Heart left ventricle (tissue), 16 donors: Measurements from ENCODE around the gene GSK3A. TPM values are rescaled to one million over a fixed set of nuclear protein-coding genes. Genes with fewer than 3 reads are reported as not detected.

ENCODE experiments used
- ATAC-seq, 4 donors: fragments of 200-7000 bp; cut with Tn5 transposase; one replicate each; pipeline ENCODE4 v1.9.1; 2020 to 2022; ENCODE audit warnings: moderate library complexity in 4 of 4, mild to moderate bottlenecking in 3 of 4, moderate number of reproducible peaks in 1 of 4
- DNase-seq, 5 donors: peaks; one replicate each; pipeline ENCODE4 v3.0.0-alpha.2; 2020
- H3K27ac ChIP-seq, 12 donors: fragments of 200-600 bp; sonication (generic) in 4 of 12; one replicate each; pipeline versions ENCODE4 v1.5.0 to v1.8.0; 2016 to 2022; ENCODE audit warnings: mild to moderate bottlenecking in 2 of 12
- H3K27me3 ChIP-seq, 9 donors: fragments of 200-600 bp; sonication (generic) in 2 of 9; one replicate each; pipeline versions ENCODE4 v1.5.1 to v1.8.0; 2016 to 2022; ENCODE audit warnings: mild to moderate bottlenecking in 3 of 9
- H3K36me3 ChIP-seq, 9 donors: fragments of 200-600 bp; sonication (generic) in 2 of 9; one replicate each; pipeline versions ENCODE4 v1.5.0 to v1.8.0; 2018 to 2022; ENCODE audit warnings: mild to moderate bottlenecking in 2 of 9
- H3K4me1 ChIP-seq, 12 donors: fragments of 200-600 bp; sonication (generic) in 4 of 12; one replicate each; pipeline versions ENCODE4 v1.5.0 to v1.8.0; 2016 to 2022; ENCODE audit warnings: mild to moderate bottlenecking in 3 of 12
- H3K4me3 ChIP-seq, 12 donors: fragments of 200-600 bp; sonication (generic) in 4 of 12; one replicate each; pipeline versions ENCODE4 v1.5.0 to v1.8.0; 2017 to 2022; ENCODE audit warnings: mild to moderate bottlenecking in 9 of 12, moderate library complexity in 4 of 12
- H3K9me3 ChIP-seq, 12 donors: fragments of 200-600 bp; sonication (generic) in 4 of 12; one replicate each; pipeline versions ENCODE4 v1.5.0 to v1.8.0; 2016 to 2022; ENCODE audit warnings: mild to moderate bottlenecking in 1 of 12
- POLR2A ChIP-seq, 2 donors: fragments of 450-650 bp; IDR thresholded peaks; one replicate each; pipeline ENCODE4 v1.6.1; 2017; ENCODE audit warnings: antibody characterized with exemption in 2 of 2, mild to moderate bottlenecking in 2 of 2, moderate library complexity in 2 of 2
- WGBS, 4 donors: extraction: QIAGEN DNeasy Blood & Tissue Kit in 2 of 4; methylation state at CpG; one replicate each; pipeline versions ENCODE4 v1.1.5 to v1.1.7; 2013 to 2018; 5-methylcytosine and 5-hydroxymethylcytosine counted together
- intact Hi-C, 10 donors: fragments of 100-400 bp; cut with DNase I; formaldehyde crosslinking; loops; one replicate each; pipeline versions ENCODE4 v1.11.1 to v1.14.2; 2022
- polyA plus RNA-seq, 2 donors: library from polyadenylated mRNA; stranded (reverse); fragments of 200-250 nt; gene quantifications; one replicate each; pipeline ENCODE4 v1.2.3, GENCODE V29; 2013
- total RNA-seq, 9 donors: library from RNA; depleted of rRNA in 2 of 9; stranded (reverse); fragments of >200 nt in 2 of 9; fragmentation: NEBNext Ultra II Directional in 3 of 9; extraction: Animal tissue kit (Norgen Biotek cat#: 25700) in 3 of 9; gene quantifications; one replicate each; pipeline versions ENCODE4 v1.1.0 to v1.2.4, GENCODE V29; 2016 to 2023
- TF ChIP-seq, protein P1 (sequence below), 12 donors: fragments of 200-600 bp; sonication (generic) in 4 of 12; IDR thresholded peaks; one replicate each; pipeline versions ENCODE4 v1.5.0 to v1.8.0; 2018 to 2022; ENCODE audit warnings: antibody characterized with exemption in 12 of 12, mild to moderate bottlenecking in 5 of 12
- donor health status: ischemic (EF 13 %, LVEDD 7.1; RV severe dilation, severe dysfunction).
- donor health status: healthy with polysubstance abuse.
- donor health status: DM: no; HTN: yes; CAD: no.
- donor health status: DM: no; HTN: no; CAD: no.
- donor health status: ischemic (EF 25% LVEDD 6.9; RV normal size, moderate dysfunction).
- donor health status: ischemic (EF 25% LVEDD 5.7; RV mildly dilated, moderate dysfunction).
- donor health status: healthy.
- donor health status: DM: yes; HTN: yes; CAD: no.
- donor health status: ischemic (EF 35%, LVEDD 5.7; RV mildly dilated, moderate dysfunction).
- donor health status: nonischemic (EF 11% LVEDD 7.7; RV severe dilation, severe dysfunction).
- donor health status: DM: yes; HTN: yes; CAD: no.
- donor health status: PGD.
- donor health status: ischemic (EF 29% LVEDD 5.4; RV normal size, mild dysfunction).
- donor health status: nonischemic (EF 23%, LVEDD 6.1; RV moderate dilation, normal function).

GSK3A gene
- total and polyA plus RNA-seq, 11 donors, result 22.5 to 76.5 (median 38.8) TPM

- H3K4me1 ChIP-seq, result peaks cover 12 to 53% (median 49%) of the 10 kb centered on the region in 12 donors
- peak overlapping the region in 8 of 12 donors; percentile 60 to 89 (median 66) for H3K4me3 ChIP-seq
- peak overlapping the region in 11 of 12 donors; percentile 59 to 97 (median 77) for H3K27ac ChIP-seq
- H3K9me3 ChIP-seq, result no peaks in the 10 kb centered on the region
- no peak for TF ChIP-seq POLR2A (IDR thresholded peaks at IDR 0.05)
- TF ChIP-seq, protein P1, sequence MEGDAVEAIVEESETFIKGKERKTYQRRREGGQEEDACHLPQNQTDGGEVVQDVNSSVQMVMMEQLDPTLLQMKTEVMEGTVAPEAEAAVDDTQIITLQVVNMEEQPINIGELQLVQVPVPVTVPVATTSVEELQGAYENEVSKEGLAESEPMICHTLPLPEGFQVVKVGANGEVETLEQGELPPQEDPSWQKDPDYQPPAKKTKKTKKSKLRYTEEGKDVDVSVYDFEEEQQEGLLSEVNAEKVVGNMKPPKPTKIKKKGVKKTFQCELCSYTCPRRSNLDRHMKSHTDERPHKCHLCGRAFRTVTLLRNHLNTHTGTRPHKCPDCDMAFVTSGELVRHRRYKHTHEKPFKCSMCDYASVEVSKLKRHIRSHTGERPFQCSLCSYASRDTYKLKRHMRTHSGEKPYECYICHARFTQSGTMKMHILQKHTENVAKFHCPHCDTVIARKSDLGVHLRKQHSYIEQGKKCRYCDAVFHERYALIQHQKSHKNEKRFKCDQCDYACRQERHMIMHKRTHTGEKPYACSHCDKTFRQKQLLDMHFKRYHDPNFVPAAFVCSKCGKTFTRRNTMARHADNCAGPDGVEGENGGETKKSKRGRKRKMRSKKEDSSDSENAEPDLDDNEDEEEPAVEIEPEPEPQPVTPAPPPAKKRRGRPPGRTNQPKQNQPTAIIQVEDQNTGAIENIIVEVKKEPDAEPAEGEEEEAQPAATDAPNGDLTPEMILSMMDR (IDR thresholded peaks at IDR 0.05), result no peak
- peaks cover 0 to 43% (median 42%) of the 10 kb centered on the region in 9 donors for H3K36me3 ChIP-seq
- intact Hi-C loops, result loop anchor here in 2 of 10 donors (5.0 kb wide), 2 partner anchors 36 to 39 kb away; no protein-coding TSS in a partner anchor
- H3K27me3 ChIP-seq, result no peaks in the 10 kb centered on the region
- WGBS, 4 donors, result 18 to 26% (median 18%) methylated on average over 4 to 6 of the region's 6 CpGs
- no peak for DNase-seq
- ATAC-seq, result no peak
Measured at GRCh38 chr19:42285988-42286348, 43.6 kb upstream of the GSK3A start.

DNA sequence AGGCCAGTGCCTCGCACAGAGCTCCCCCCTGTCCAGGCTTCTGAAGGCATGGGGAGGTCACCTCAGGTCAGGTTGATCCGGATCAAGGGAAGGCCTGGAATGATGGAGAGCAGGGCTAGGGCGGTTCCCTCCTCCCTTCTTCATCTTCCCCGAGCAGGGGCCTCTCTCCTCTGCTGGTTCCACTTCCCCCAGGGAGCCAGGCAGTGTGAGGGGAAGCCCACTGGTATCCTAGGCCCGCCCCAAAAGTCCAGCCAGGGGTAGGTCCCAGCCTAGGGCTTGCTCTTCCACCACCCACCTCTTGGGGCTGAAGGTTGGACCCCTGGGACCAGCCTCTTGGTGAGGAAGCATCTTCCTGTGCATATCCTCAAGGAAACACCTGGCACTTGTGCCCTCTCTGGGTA is 43.1 kb upstream of the GSK3A start:
- peak overlapping the region in 10 of 12 donors; percentile 4 to 89 (median 65) for H3K4me3 ChIP-seq
- H3K27me3 ChIP-seq, result no peaks in the 10 kb centered on the region
- peaks cover 12 to 57% (median 51%) of the 10 kb centered on the region in 12 donors for H3K4me1 ChIP-seq
- ATAC-seq (no peak), DNase-seq (peak in 1 of 5 donors; percentile 46)
- intact Hi-C loops, result loop anchor here in 2 of 10 donors (5.0 kb wide), 2 partner anchors 37 to 38 kb away; no protein-coding TSS in a partner anchor
- peak overlapping the region in 11 of 12 donors; percentile 59 to 97 (median 77) for H3K27ac ChIP-seq
- H3K9me3 ChIP-seq, result no peaks in the 10 kb centered on the region
- H3K36me3 ChIP-seq, result peaks cover 0 to 39% (median 38%) of the 10 kb centered on the region in 9 donors
- 15 to 20% (median 17%) methylated on average over 5 of the region's 5 CpGs for WGBS, 4 donors
- TF ChIP-seq, protein P1 (IDR thresholded peaks at IDR 0.05), result no peak
- TF ChIP-seq POLR2A (IDR thresholded peaks at IDR 0.05), result no peak

DNA sequence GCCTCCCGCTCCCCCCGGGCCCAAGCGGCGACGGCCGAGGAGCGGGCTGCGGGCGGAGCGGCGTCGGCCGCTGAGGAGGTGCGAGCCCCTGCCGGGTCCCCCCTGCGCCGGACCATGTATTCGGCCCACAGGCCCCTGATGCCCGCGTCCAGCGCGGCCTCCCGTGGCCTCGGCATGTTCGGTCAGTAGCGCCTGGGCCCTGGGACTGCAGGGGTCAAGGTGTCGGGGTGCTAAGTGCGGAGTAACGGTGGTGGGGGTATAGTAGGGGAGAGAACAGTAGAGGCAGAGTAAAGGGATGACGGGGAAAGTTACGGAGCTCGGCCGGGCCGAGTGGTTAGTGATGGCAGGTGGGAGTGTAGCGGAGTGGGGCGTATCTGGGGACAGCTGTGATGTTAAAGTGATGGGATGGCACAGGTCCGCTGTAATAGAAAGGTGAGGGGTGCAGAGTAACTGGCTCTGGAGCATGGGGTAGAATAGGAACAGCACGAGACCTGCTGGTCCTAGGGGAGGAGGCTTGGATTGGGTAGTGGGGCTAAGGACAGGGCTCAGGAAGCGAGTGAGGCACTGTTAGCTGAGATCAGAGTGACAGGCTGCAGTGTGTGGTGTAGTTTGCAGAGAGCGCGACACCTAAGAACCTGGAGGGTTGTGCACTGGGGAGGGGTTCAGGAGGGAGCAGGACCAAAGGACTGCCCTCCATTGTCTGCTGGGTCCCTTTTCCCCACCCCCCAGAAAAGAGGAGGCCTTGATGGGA is 42.4 kb upstream of the GSK3A start:
- peak in 1 of 5 donors; percentile 51 for DNase-seq
- peaks cover 12 to 62% (median 51%) of the 10 kb centered on the region in 12 donors for H3K4me1 ChIP-seq
- H3K4me3 ChIP-seq, result peak overlapping the region; percentile 35 to 89 (median 65)
- H3K27me3 ChIP-seq, result no peaks in the 10 kb centered on the region
- peaks cover 0 to 31% (median 30%) of the 10 kb centered on the region in 9 donors for H3K36me3 ChIP-seq
- TF ChIP-seq, protein P1 (IDR thresholded peaks at IDR 0.05), result no peak
- no peak for TF ChIP-seq POLR2A (IDR thresholded peaks at IDR 0.05)
- no peak for ATAC-seq
- intact Hi-C loops, result loop anchor here in 4 of 10 donors (1.0 to 5.0 kb wide), 4 partner anchors 30 to 42 kb away; partner anchors contain the start of gene GSK3A (in 1 of the 4)
- H3K9me3 ChIP-seq, result no peaks in the 10 kb centered on the region
- H3K27ac ChIP-seq, result peak overlapping the region in 11 of 12 donors; percentile 59 to 97 (median 77)
- WGBS, 4 donors, result 2 to 4% (median 3%) methylated on average over 34 to 41 of the region's 41 CpGs

- Histone ChIP-seq H3K4me3 (peak overlapping the region in 11 of 12 donors; percentile 31 to 86 (median 65)), H3K27ac (peak overlapping the region; percentile 58 to 100 (median 96)), H3K36me3 (peaks cover 0 to 24% (median 23%) of the 10 kb centered on the region in 9 donors), H3K9me3 (no peaks in the 10 kb centered on the region), H3K27me3 (no peaks in the 10 kb centered on the region), H3K4me1 (peaks cover 18 to 69% (median 58%) of the 10 kb centered on the region in 12 donors)
- ATAC-seq, result peak in 3 of 4 donors; percentile 12 to 38 (median 33)
- DNase-seq, result peak; percentile 87 to 91 (median 87)
- 0 to 2% (median 1%) methylated on average over 15 to 76 of the region's 76 CpGs for WGBS, 4 donors
- intact Hi-C loops, result loop anchor here in 2 of 10 donors (1.0 to 5.0 kb wide), 2 partner anchors 30 to 42 kb away; partner anchors contain the start of gene GSK3A (in 1 of the 2)
- TF ChIP-seq POLR2A (IDR thresholded peaks at IDR 0.05), result no peak
- TF ChIP-seq, protein P1 (IDR thresholded peaks at IDR 0.05), result no peak
Measured at GRCh38 chr19:42284066-42284501, 41.7 kb upstream of the GSK3A start.
